NCI-H510A treated with DMSO at 0.1 percent for 48 hours (cell line): ENCODE results near the gene ZNF892.
"Not testable (repeated sequence)": the region's sequence is repeated elsewhere in the genome, so short reads cannot be mapped to it uniquely, and the experiment has no call there.

Experiments used
- DNase-seq: peaks from one replicate; lab custom pipeline; 2025; lab: John Stamatoyannopoulos, UW

The ZNF892 gene

DNA sequence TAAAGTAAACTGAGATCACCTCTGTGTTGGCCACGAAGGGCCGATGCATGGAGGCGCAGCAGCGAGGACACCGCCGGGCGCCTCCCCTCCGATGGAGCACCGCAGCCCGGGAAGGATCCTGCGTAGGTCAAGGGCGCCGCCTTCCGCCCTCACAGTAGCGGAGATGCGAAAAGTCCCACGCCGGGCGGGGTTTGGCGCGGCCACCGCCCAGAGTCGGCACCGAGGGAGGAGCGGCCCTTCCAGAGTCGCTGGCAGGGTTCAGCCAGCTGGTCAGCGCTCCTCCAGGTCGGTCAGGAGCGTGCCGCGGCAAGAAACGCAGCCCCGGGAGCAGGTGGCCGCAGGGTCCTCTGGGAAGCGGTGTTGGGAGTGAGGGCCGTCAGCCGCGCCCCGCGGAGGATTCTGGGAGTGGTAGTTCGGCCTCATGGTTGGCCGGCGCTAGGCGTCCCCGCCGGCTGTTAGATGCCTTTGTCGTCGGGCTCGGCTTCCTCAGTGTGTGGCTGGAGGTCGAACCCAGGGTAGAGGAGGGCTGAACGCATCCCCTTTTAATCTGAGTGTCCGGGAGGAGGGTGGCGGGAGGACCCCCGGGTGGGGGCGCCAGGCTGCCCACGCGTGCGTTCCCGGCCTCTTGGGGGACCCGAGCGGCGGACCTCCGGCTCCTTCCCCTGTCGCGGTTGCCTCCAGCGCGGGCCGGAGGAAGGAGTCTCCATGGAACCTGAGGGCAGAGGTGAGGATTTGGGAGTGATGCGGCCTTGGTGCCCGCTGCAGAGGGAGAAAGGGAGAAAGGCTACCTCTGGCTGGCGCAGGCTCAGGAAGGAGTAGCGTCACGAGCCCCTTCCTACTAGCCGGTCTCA lies at the start of gene ZNF892:
ZNF892 (plus strand) TSS at position 411 of the 851 bp plus-strand sequence; CDS start at position 706, 295 bp downstream.
- peak; percentile 57 for DNase-seq

DNA sequence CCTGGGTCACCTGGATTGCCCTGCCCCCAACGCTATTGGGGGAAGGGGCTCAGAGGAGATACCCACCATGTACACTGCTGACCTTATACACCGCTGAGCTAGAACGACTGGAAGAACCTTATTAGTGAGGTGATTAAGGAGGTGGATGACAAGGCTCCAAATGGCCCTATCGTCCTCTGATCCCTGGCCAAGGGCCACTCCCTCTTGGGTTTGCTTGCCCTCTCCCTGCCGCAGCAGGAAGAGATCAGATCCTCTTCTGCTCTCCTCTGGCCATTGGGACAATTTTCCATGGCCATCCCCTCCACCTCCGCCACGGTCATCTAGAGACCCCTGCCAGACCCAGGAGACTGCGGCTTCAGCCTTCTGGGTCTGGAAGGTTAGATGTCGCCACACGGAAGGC lies 48.9 kb upstream of the ZNF892 start:
- DNase-seq: no peak

- peak; percentile 19 for DNase-seq
Measured at GRCh38 chr2:95158891-95159619, 48.3 kb upstream of the ZNF892 start.

DNA sequence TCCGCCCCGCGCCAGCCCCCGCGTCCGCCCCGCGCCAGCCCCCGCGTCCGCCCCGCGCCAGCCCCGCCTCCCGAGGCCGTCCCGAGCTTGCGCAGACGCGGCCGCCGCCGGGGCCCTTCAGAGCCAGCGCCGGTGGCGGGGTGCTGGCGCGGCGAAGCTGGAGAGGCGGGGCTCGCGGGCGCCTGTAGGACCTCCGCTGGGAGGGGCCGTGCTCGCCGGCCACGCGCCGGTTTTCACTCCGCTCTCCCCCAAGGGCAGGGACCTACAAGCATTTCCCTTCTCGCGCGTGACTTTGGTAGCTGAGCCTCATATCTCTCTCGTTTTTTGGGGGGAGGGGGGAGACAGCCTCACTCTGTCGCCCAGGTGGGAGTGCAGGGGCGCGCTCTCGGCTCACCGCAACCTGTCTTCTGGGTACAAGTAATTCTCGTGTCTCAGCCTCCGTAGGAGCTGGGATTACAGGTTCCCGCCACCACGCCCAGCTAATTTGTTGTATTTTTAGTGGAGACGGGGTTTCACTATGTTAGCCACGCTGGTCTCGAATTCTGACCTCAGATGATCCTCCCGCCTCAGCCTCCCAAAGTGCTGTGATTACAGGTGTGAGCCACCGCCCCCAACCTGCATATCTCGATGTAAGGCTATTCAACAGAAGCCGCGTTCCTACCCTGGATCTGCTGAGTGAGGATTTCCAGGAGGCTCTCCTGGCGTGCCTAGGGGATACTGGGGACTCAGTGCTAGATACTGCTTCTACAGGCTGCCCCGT lies 47.5 kb upstream of the ZNF892 start, which contains the start of gene ZNF514:
ZNF514 (minus strand) TSS at position 159 of the 760 bp plus-strand sequence. CDS start 6,595 bp downstream, outside the sequence.
- peak; percentile 33 for DNase-seq

DNA sequence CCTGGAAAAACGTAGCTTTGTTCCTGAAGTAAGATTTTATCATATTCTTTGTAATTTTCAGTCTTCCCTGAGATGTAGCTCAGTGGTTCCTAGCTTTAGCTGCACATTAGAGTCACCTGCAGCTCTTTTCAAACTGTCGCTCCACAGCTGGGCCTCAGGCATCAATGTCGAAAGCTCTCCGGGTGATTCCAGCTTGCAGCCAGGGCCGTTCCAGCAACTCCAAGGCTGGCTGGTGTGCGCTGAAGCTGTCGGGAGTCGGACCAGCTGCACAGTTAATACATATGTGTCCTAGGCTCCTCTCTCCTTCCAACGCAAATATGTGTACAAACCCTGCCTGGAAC lies 42.3 kb upstream of the ZNF892 start:
- no peak for DNase-seq

DNA sequence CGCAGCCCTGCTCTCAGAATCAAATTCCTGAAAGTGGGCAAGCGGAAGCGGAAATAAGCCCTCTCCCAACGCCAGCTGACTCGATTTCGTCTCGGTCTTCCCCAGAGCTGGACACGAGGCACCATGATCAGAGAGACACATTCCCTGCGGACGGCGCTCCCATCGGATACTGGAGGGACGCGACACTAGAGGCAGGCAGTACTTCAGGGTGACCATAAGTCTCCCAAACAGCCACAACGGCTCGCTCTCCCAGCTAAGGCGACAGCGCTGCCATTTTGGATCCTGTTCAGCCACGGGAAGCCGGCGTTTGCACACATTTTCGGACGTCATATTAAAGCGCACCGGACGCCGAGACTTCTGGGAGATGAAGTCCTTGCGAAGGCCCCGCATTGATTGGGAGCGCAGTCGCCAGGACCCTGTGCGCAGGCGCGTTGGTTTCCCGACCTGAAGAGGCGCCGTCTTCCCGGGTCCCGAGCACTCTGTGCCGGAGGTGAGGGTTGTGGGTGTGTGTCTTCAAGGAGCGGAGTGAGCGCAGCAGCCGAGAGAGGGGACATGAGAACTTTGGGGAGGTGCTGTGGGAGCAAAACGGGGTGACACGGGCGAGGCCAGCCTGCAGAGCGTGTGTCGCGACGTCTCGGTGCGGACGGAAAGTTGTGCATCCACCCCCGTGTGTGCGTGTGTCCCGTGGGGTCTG lies 41.8 kb upstream of the ZNF892 start, which contains the start of gene ZNF2:
ZNF2 (plus strand) TSS at position 439 of the 694 bp plus-strand sequence. CDS start 10,418 bp downstream, outside the sequence.
- peak; percentile 92 for DNase-seq

DNA sequence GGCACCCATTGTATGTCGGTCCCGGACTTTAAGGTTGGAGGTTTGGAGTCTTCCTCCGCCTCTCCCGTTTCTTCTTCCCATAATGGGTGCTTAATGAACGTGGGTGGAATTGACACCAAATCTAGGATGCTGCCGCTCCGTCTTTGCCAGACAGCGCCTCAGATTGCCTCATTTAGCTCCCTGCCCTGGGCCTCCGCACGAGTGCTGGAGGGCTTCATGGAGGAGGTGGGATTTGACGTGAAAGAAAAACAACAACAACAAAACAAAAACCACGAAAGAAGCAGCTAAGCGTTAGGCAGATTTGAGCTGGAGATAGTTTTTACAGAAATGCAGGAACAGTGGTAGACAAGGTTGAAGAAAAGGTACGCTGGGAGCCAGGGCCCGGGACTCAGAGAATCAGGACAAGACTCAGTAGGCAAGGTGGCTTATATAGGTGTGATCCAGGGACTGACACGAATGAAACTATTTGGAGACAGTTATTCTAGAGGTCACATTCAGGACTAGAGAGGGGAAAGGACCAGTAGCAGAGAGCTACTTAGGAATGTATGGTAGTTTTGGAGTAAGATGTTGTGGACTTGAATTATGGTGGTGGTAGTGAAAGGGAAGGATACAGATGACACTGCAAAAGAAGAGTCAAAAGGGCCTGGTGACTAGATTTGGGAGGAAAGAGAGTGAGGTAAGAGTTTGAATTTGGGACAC lies 41.1 kb upstream of the ZNF892 start:
- DNase-seq: no peak

DNA sequence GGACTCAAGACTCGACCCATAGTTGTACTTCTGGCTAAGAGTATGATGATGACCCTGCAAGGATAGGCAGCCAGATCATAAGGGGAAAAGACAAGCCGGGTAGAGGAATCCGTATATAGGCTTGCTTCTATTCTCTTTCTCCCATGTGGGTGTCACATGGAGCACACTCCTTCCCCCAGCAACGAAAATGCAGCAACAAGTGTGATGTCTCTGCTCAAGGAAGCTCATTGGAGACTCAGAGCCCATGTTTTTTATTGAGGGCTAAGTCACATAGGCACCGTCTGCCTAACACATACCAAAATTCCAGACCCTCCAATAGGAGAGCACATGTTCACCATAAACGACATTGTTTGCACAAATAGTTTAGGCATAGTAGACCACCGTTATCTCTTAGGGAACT lies 35.4 kb upstream of the ZNF892 start:
- DNase-seq: no peak

DNA sequence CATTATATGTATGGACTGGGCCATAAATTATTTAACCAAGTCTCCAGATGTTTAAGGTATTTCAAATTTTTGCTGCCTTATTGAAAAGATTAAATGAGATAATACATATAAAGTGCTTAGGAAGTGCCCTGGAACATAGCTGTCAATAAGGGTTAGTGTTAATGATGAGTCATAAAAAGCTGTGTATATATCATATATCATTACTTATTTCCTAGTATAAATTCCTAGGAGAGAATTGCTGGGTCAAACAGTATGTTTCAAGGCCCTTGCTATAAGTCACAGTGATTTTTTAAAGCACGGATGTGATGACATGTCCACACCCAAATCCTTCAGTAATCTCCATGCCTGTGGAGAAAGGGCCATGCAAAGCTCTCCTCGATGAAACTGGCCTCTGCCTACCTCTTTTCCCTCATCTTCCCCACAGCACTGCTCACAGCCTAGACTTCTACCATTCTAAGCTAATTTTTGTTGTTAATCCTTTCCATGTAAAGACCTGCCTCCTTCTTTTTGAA lies 33.2 kb upstream of the ZNF892 start:
- DNase-seq: no peak

DNA sequence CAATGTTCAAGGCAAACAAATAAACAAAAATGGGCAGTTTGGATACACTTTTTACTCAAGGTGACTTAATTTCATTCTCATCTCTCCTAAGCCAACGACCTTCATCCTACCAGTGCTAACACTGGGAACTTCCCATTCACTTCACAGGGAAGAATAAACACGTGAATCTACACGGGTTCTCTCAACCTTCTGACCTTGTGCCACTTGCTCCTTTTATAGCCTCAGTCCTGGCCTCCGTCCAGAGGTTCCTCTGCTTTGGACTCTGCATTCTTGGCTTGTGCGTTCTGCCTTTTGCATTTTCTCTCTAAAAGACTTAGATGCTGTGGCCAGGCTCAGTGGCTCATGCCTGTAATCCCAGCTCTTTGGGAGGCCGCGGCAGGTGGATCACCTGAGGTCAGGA lies 27.9 kb upstream of the ZNF892 start:
- no peak for DNase-seq

GRCh38 chr2:95181774-95182173 lies 25.5 kb upstream of the ZNF892 start:
- no peak for DNase-seq

DNA sequence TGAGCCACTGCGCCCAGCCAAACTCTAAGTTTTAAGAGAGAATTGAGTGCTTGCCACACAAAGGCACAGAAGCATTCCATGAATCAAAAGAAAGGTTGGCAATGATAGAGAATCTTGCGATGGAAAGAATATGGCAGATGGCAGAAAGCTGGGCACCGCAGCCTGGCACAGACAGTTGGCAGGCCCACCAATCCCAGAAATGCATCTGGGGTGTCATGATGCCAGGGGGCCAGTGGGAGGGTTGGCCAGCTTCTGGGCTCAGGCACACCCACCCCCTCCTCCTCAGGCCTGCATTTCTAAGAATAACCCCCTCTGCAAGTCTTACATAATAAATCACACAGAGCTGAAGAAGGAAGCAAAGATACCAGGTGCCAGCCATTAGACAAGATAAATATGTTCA lies 22.1 kb upstream of the ZNF892 start:
- DNase-seq: no peak

- DNase-seq: no peak
Measured at GRCh38 chr2:95185973-95186372, 21.3 kb upstream of the ZNF892 start.

GRCh38 chr2:95192956-95193355 lies 14.4 kb upstream of the ZNF892 start:
- not testable (repeated sequence) for DNase-seq

DNA sequence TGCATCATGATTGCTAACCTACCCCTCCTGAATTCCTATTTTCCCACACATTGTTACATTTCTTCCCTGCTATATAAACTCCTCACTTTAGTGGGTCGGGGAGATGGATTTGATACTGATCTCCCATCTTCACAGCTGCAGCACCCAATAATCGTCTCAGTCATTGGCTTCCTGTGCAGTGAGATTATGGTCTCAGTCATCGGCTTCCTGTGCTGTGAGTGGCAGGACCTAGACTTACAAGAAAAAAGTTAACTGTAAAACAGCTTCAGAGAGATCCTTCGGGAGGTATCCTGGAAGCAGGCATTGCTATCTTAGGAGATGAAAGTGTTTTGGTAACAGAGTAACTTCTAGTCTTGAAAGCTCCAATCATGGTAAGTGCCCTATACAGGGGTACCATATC lies 3.4 kb upstream of the ZNF892 start:
- no peak for DNase-seq

GRCh38 chr2:95204396-95204795 lies 2.9 kb upstream of the ZNF892 start:
- DNase-seq: no peak

DNA sequence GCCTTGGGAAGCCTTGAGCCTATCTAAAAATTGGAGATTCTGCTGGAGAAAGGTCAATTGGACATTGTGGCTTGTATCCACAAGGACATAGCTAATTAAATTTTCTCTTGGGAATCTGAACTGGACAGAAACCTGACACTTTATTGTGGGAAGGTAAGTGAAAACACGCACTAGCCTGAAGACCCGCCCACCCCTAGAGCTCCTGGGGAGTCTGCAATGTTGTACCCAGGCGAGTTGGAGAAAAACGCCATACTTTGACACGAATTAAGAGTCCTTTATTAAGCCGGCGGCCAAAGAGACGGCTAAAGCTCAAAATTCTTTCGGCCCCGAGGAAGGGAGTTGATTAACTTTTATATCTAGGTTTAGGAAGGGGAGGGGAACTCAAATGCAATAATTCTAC lies 1.2 kb upstream of the ZNF892 start:
- no peak for DNase-seq

GRCh38 chr2:95208106-95208505 lies 785 bp downstream of the ZNF892 start:
- no peak for DNase-seq

GRCh38 chr2:95215018-95215612 lies 7.8 kb downstream of the ZNF892 start:
- DNase-seq: no peak

DNA sequence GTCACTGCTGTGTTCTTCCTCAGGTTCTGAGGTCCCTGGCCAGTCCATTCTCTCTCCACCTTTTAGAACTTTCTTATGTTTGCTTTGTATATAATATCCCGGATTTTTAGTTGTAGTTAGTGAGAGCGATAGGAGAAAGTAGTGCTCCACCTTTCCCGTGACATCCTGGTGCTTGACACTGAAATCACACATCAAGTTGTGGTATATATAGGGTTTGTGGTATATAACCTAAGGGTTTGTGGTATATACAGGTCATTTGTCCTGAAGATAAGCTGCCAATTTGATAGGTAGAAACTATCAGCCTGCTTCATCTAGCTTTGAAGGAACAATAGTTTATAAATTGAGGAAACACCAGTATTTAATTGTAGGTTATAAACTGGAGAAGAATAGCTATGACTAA lies 13.1 kb downstream of the ZNF892 start:
- no peak for DNase-seq

GRCh38 chr2:95225658-95226057 lies 18.3 kb downstream of the ZNF892 start:
- no peak for DNase-seq
